K562 (cell line): ENCODE measurements around the gene PTK7. TPM values are rescaled to one million over a fixed set of nuclear protein-coding genes. Genes with fewer than 3 reads are reported as not detected.

Experiments used
- CREB1 ChIP-seq, 2 experiments: sonication (generic) in 1 of 2; formaldehyde crosslinking in 1 of 2; IDR thresholded peaks; 2 replicates each; pipeline versions ENCODE4 v1.6.1 to v1.8.0; 2012 to 2022; ENCODE audit warnings: inconsistent platforms in 1 of 2, mild to moderate bottlenecking in 1 of 2, missing genetic modification reagents in 1 of 2, moderate library complexity in 1 of 2
- CREBBP ChIP-seq: IDR thresholded peaks from one replicate; pipeline ENCODE4 v1.6.1; 2012; ENCODE audit warnings: low read depth, mild to moderate bottlenecking, control low read depth, inconsistent platforms, low read length
- HDGF ChIP-seq: fragments of 450-650 bp; IDR thresholded peaks from 2 replicates; pipeline ENCODE4 v1.6.1; 2016
- MCM2 ChIP-seq: fragments of 450-650 bp; IDR thresholded peaks from 2 replicates; pipeline ENCODE4 v1.6.1; 2017; ENCODE audit warnings: low read depth, mild to moderate bottlenecking
- NR0B1 ChIP-seq: fragments of 450-650 bp; IDR thresholded peaks from one replicate; pipeline ENCODE4 v1.6.1; 2018; ENCODE audit warnings: mild to moderate bottlenecking, moderate library complexity; ENCODE audit not compliant: partially characterized antibody
- SIX5 ChIP-seq, 2 experiments: IDR thresholded peaks; 2 replicates each; pipeline ENCODE4 v1.6.1; 2011; ENCODE audit warnings: low read length in 2 of 2, borderline replicate concordance in 1 of 2, low read depth in 1 of 2, mild to moderate bottlenecking in 1 of 2, moderate library complexity in 1 of 2; ENCODE audit not compliant: insufficient read depth in 1 of 2
- SNRNP70 ChIP-seq: fragments of 200-400 bp; formaldehyde crosslinking; optimal IDR thresholded peaks from 2 replicates; pipeline ENCODE3; 2017; ENCODE audit warnings: low read depth, low read length
- U2AF1 ChIP-seq: fragments of 200-400 bp; formaldehyde crosslinking; optimal IDR thresholded peaks from 2 replicates; pipeline ENCODE3; 2017; ENCODE audit warnings: mild to moderate bottlenecking, low read depth, low read length, moderate library complexity
- ZKSCAN3 ChIP-seq: fragments of 250-450 bp; sonication (Bioruptor Pico); IDR thresholded peaks from 2 replicates; pipeline ENCODE4 v1.4.0; 2020
- ZNF282 ChIP-seq: sonication (generic); formaldehyde crosslinking; IDR thresholded peaks from 2 replicates; pipeline ENCODE4 v1.8.1; 2023; ENCODE audit warnings: missing genetic modification reagents
- ZNF311 ChIP-seq: fragments of 250-450 bp; sonication (Bioruptor Pico); IDR thresholded peaks from 2 replicates; pipeline ENCODE4 v1.4.0; 2020; ENCODE audit warnings: mild to moderate bottlenecking, moderate library complexity
- polyA plus RNA-seq, 8 experiments: library from polyadenylated mRNA; depleted of rRNA in 4 of 8; stranded (reverse) in 5 of 8; unstranded in 3 of 8; fragments of >200 nt; fragmentation: Nextera tagmentation in 2 of 8; fragmentation: Illumina TruSeq in 1 of 8; extraction: Ambion mirVana in 2 of 8; extraction: Trizol in 1 of 8; gene quantifications; 2 replicates each; pipeline versions ENCODE4 v1.2.1 to v1.2.3, GENCODE V29; 2011 to 2014; ENCODE audit warnings: inconsistent platforms in 1 of 8, missing spikeins in 1 of 8
- total RNA-seq, 7 experiments: library from RNA; depleted of rRNA in 6 of 7; stranded (reverse); fragments of >200 nt in 6 of 7; fragmentation: Illumina TruSeq in 2 of 7; extraction: Trizol in 2 of 7; gene quantifications; 2 replicates each; pipeline versions ENCODE4 v1.2.1 to v1.2.3, GENCODE V29; 2011 to 2021; ENCODE audit warnings: low replicate concordance in 1 of 7
- TF ChIP-seq, protein P1 (sequence below): sonication (generic); formaldehyde crosslinking; IDR thresholded peaks from 2 replicates; pipeline ENCODE4 v1.8.1; 2022; ENCODE audit warnings: missing genetic modification reagents
- TF ChIP-seq, protein P2 (sequence below): sonication (generic); formaldehyde crosslinking; IDR thresholded peaks from 2 replicates; pipeline ENCODE4 v1.8.1; 2023; ENCODE audit warnings: missing genetic modification reagents, mild to moderate bottlenecking, borderline replicate concordance
- TF ChIP-seq, protein P3 (sequence below): fragments of 450-650 bp; IDR thresholded peaks from 2 replicates; pipeline ENCODE4 v1.6.1; 2014; ENCODE audit warnings: low read depth, mild to moderate bottlenecking, moderate library complexity, borderline replicate concordance

The PTK7 gene
- total and polyA plus RNA-seq, 9 of the 15 experiments (the other 6 are each of a cell fraction or from before 2014, with no cell fraction given) = 0.20 to 6.8 (median 4.2) TPM

DNA sequence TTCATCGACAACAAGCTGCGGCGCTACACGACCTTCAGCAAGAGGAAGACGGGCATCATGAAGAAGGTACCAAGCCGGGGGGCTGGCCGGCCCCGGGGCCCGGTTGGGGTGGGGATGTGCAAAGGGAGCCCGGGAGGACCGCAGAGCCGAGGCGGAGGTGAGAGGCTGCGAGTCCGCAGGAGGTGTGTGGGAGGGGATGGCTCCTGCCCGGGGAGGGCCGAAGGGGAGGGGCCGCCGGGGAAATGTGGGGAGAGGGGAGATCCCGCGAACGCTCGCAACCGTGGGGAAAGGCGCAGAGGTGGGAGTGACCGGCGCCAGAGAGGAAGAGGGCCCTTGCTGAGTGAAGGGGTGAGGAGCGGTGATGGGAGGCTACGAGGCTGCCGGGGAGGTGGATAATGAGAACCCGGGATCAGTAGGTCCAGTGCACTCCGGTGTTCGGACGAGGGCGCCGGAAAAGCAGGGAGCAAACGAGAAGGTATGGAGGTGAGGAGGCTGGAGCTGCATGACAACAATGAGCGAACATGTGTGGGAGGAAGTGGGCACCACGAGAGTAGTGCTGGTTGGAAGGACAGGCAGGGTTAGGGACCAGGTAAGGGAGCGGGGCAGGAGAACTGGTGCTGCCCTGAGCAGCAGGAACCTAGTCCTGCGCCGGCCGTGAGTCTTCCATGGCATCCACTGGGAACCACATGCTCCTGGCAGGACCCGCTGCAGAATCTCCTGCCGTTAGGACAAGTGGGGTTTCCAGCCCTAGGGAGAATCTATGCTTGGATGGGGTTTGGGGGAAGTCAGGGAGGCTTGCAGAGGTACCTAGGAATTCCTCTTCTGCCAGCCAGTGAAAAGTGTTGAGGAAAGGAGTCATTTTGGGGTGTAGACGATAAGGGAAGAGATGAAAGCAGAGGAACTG lies 96.2 kb downstream of the PTK7 start (continued):
- no peak for TF ChIP-seq NR0B1
- TF ChIP-seq, protein P1, sequence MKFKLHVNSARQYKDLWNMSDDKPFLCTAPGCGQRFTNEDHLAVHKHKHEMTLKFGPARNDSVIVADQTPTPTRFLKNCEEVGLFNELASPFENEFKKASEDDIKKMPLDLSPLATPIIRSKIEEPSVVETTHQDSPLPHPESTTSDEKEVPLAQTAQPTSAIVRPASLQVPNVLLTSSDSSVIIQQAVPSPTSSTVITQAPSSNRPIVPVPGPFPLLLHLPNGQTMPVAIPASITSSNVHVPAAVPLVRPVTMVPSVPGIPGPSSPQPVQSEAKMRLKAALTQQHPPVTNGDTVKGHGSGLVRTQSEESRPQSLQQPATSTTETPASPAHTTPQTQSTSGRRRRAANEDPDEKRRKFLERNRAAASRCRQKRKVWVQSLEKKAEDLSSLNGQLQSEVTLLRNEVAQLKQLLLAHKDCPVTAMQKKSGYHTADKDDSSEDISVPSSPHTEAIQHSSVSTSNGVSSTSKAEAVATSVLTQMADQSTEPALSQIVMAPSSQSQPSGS (CRISPR knock-in tag) = no peak
- no peak for TF ChIP-seq U2AF1
- no peak for TF ChIP-seq ZNF282 (CRISPR knock-in tag)
- TF ChIP-seq ZNF311 (CRISPR knock-in tag) = no peak
- peak; percentile 72; the same call in 1 of the 2 replicates for TF ChIP-seq HDGF
- no peak for TF ChIP-seq CREBBP
- TF ChIP-seq ZKSCAN3 (CRISPR knock-in tag) = no peak
- TF ChIP-seq, protein P2, sequence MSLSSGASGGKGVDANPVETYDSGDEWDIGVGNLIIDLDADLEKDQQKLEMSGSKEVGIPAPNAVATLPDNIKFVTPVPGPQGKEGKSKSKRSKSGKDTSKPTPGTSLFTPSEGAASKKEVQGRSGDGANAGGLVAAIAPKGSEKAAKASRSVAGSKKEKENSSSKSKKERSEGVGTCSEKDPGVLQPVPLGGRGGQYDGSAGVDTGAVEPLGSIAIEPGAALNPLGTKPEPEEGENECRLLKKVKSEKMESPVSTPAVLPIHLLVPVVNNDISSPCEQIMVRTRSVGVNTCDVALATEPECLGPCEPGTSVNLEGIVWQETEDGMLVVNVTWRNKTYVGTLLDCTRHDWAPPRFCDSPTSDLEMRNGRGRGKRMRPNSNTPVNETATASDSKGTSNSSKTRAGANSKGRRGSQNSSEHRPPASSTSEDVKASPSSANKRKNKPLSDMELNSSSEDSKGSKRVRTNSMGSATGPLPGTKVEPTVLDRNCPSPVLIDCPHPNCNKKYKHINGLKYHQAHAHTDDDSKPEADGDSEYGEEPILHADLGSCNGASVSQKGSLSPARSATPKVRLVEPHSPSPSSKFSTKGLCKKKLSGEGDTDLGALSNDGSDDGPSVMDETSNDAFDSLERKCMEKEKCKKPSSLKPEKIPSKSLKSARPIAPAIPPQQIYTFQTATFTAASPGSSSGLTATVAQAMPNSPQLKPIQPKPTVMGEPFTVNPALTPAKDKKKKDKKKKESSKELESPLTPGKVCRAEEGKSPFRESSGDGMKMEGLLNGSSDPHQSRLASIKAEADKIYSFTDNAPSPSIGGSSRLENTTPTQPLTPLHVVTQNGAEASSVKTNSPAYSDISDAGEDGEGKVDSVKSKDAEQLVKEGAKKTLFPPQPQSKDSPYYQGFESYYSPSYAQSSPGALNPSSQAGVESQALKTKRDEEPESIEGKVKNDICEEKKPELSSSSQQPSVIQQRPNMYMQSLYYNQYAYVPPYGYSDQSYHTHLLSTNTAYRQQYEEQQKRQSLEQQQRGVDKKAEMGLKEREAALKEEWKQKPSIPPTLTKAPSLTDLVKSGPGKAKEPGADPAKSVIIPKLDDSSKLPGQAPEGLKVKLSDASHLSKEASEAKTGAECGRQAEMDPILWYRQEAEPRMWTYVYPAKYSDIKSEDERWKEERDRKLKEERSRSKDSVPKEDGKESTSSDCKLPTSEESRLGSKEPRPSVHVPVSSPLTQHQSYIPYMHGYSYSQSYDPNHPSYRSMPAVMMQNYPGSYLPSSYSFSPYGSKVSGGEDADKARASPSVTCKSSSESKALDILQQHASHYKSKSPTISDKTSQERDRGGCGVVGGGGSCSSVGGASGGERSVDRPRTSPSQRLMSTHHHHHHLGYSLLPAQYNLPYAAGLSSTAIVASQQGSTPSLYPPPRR (CRISPR knock-in tag) = no peak
- TF ChIP-seq, protein P3, sequence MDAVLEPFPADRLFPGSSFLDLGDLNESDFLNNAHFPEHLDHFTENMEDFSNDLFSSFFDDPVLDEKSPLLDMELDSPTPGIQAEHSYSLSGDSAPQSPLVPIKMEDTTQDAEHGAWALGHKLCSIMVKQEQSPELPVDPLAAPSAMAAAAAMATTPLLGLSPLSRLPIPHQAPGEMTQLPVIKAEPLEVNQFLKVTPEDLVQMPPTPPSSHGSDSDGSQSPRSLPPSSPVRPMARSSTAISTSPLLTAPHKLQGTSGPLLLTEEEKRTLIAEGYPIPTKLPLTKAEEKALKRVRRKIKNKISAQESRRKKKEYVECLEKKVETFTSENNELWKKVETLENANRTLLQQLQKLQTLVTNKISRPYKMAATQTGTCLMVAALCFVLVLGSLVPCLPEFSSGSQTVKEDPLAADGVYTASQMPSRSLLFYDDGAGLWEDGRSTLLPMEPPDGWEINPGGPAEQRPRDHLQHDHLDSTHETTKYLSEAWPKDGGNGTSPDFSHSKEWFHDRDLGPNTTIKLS = no peak
- TF ChIP-seq CREB1 (IDR thresholded peaks at IDR 0.05) = no peak; the same call in 1 of the 2 replicates
- TF ChIP-seq CREB1 (CRISPR knock-in tag; IDR thresholded peaks at IDR 0.05) = no peak
- no peak for TF ChIP-seq SNRNP70
- TF ChIP-seq MCM2 = no peak
- TF ChIP-seq SIX5 (IDR thresholded peaks at IDR 0.05; ENCODE audit: borderline replicate concordance in 1 of 2, insufficient read depth in 1 of 2, low read depth in 1 of 2, low read length in 2 of 2) = no peak
